H1 (cell line): ENCODE results near the gene SORBS1. TPM values are rescaled to one million over a fixed set of nuclear protein-coding genes. Genes with fewer than 3 reads are reported as not detected.

Experiments used
- CTCF ChIA-PET: fragments of 300-600 bp; sonication (Branson Sonifier 250); formaldehyde crosslinking; loops from one replicate; lab custom pipeline; 2021; ENCODE audit not compliant: partially characterized antibody; lab: Charles Lee
- POLR2A ChIA-PET: fragments of 300-600 bp; sonication (Branson Sonifier 250); formaldehyde crosslinking; loops from one replicate; lab custom pipeline; 2021; ENCODE audit warnings: inconsistent platforms; ENCODE audit not compliant: partially characterized antibody; lab: Charles Lee
- DNase-seq, 2 experiments: peaks; one replicate each; pipeline versions ENCODE4 v3.0.0 to v3.0.0-alpha.2; 2010 to 2022; ENCODE audit warnings: low spot score in 2 of 2, low read depth in 1 of 2, mixed read lengths in 1 of 2
- FAIRE-seq: peaks from 2 replicates; lab custom pipeline; 2011; peaks lifted over from hg19 to GRCh38; lab: Jason Lieb, UNC
- H2AFZ ChIP-seq: 2 replicates; pipeline ENCODE4 v1.8.1; 2012; ENCODE audit warnings: low read length, inconsistent platforms
- H2AK5ac ChIP-seq: 2 replicates; pipeline ENCODE4 v1.6.1; 2013; ENCODE audit warnings: low read depth, low read length
- H2BK120ac ChIP-seq: replicated peaks from 2 replicates; pipeline ENCODE3; 2013; ENCODE audit warnings: low read depth, low read length, inconsistent platforms
- H2BK12ac ChIP-seq: 2 replicates; pipeline ENCODE4 v1.6.1; 2013; ENCODE audit warnings: low read depth, low read length
- H2BK15ac ChIP-seq: 2 replicates; pipeline ENCODE4 v1.6.1; 2013; ENCODE audit warnings: low read length
- H2BK20ac ChIP-seq: 2 replicates; pipeline ENCODE4 v1.6.1; 2013; ENCODE audit warnings: low read length
- H2BK5ac ChIP-seq: 2 replicates; pipeline ENCODE4 v1.6.1; 2013; ENCODE audit warnings: low read depth, low read length
- H3K14ac ChIP-seq: 2 replicates; pipeline ENCODE4 v1.6.1; 2013; ENCODE audit warnings: inconsistent platforms; ENCODE audit not compliant: insufficient read length
- H3K18ac ChIP-seq: 2 replicates; pipeline ENCODE4 v1.6.1; 2013; ENCODE audit warnings: low read length; ENCODE audit errors: extremely low read depth
- H3K23ac ChIP-seq: 2 replicates; pipeline ENCODE4 v1.6.1; 2013; ENCODE audit warnings: inconsistent platforms; ENCODE audit not compliant: insufficient read length
- H3K23me2 ChIP-seq: 2 replicates; pipeline ENCODE4 v1.6.1; 2013; ENCODE audit warnings: low read depth, low read length
- H3K27ac ChIP-seq: 2 replicates; pipeline ENCODE4 v1.6.1; 2011; ENCODE audit warnings: low read depth, low read length, inconsistent platforms
- H3K27me3 ChIP-seq, 4 experiments: replicated peaks in 1 of 4; 1 replicate in 1 of 4; 2 replicates in 3 of 4; pipeline versions ENCODE4 v1.6.1 to v1.8.1; 2011 to 2013; ENCODE audit warnings: low read length in 3 of 4, mild to moderate bottlenecking in 3 of 4, inconsistent platforms in 2 of 4, mixed read lengths in 2 of 4, moderate library complexity in 1 of 4; ENCODE audit not compliant: control insufficient read depth in 3 of 4, insufficient read depth in 3 of 4; ENCODE audit errors: extremely low read depth in 1 of 4
- H3K36me3 ChIP-seq, 4 experiments: 2 replicates each; pipeline versions ENCODE4 v1.6.1 to v1.8.1; 2011 to 2013; ENCODE audit warnings: mild to moderate bottlenecking in 4 of 4, low read length in 3 of 4, moderate library complexity in 2 of 4, control low read depth in 1 of 4, inconsistent platforms in 1 of 4; ENCODE audit not compliant: insufficient read depth in 4 of 4, control insufficient read depth in 2 of 4
- H3K4ac ChIP-seq: replicated peaks from 2 replicates; pipeline ENCODE3; 2013; ENCODE audit warnings: low read length, low read depth, mixed read lengths, inconsistent platforms; ENCODE audit not compliant: insufficient read length
- H3K4me1 ChIP-seq, 4 experiments: replicated peaks in 1 of 4; 1 replicate in 1 of 4; 2 replicates in 3 of 4; pipeline versions ENCODE4 v1.6.1 to v1.8.1; 2011 to 2013; ENCODE audit warnings: low read length in 3 of 4, inconsistent platforms in 2 of 4, mixed read lengths in 1 of 4; ENCODE audit not compliant: insufficient read depth in 4 of 4, control insufficient read depth in 3 of 4
- H3K4me2 ChIP-seq, 2 experiments: 2 replicates each; pipeline versions ENCODE4 v1.6.1 to v1.8.1; 2011 to 2013; ENCODE audit warnings: low read depth in 2 of 2, low read length in 2 of 2, control low read depth in 1 of 2, inconsistent platforms in 1 of 2, mild to moderate bottlenecking in 1 of 2; ENCODE audit not compliant: insufficient read depth in 1 of 2
- H3K4me3 ChIP-seq, 4 experiments: fragments of 200-600, 300-600 bp in 1 of 4; sonication (generic), shearing (Covaris generic), sonication (Bioruptor Twin) in 1 of 4; 2 replicates each; pipeline versions ENCODE4 v1.5.1 to v1.8.1; 2011 to 2016; ENCODE audit warnings: low read length in 4 of 4, low read depth in 3 of 4, control low read depth in 2 of 4, inconsistent platforms in 2 of 4, mild to moderate bottlenecking in 2 of 4, mixed read lengths in 1 of 4, moderate library complexity in 1 of 4; ENCODE audit not compliant: insufficient read depth in 2 of 4; ENCODE audit errors: extremely low read depth in 1 of 4
- H3K56ac ChIP-seq: replicated peaks from 2 replicates; pipeline ENCODE3; 2013; ENCODE audit warnings: low read depth, mild to moderate bottlenecking, mixed read lengths, low read length, inconsistent platforms; ENCODE audit not compliant: insufficient read length
- H3K79me1 ChIP-seq: 2 replicates; pipeline ENCODE4 v1.6.1; 2013; ENCODE audit warnings: low read depth, low read length, control low read depth
- H3K79me2 ChIP-seq, 2 experiments: 2 replicates each; pipeline versions ENCODE4 v1.6.1 to v1.8.1; 2012 to 2013; ENCODE audit warnings: low read length in 2 of 2, mild to moderate bottlenecking in 2 of 2, inconsistent platforms in 1 of 2; ENCODE audit not compliant: insufficient read depth in 2 of 2, control insufficient read depth in 1 of 2
- H3K9ac ChIP-seq, 4 experiments: replicated peaks in 1 of 4; 1 replicate in 1 of 4; 2 replicates in 3 of 4; pipeline versions ENCODE4 v1.6.1 to v1.8.1; 2011 to 2013; ENCODE audit warnings: low read depth in 3 of 4, low read length in 3 of 4, control low read depth in 2 of 4, mild to moderate bottlenecking in 2 of 4, moderate library complexity in 2 of 4, inconsistent platforms in 1 of 4; ENCODE audit errors: extremely low read depth in 1 of 4
- H3K9me3 ChIP-seq, 2 experiments: 2 replicates each; pipeline versions ENCODE4 v1.6.1 to v1.8.1; 2012 to 2013; ENCODE audit warnings: mild to moderate bottlenecking in 2 of 2, moderate library complexity in 2 of 2, control low read depth in 1 of 2, inconsistent platforms in 1 of 2, low read depth in 1 of 2, low read length in 1 of 2, mixed read lengths in 1 of 2; ENCODE audit not compliant: insufficient read depth in 2 of 2
- H4K20me1 ChIP-seq, 2 experiments: replicated peaks in 1 of 2; 2 replicates each; pipeline versions ENCODE3 to v1.8.1; 2011 to 2013; ENCODE audit warnings: inconsistent platforms in 2 of 2, low read length in 2 of 2, mild to moderate bottlenecking in 1 of 2; ENCODE audit not compliant: insufficient read depth in 2 of 2, control insufficient read depth in 1 of 2
- H4K5ac ChIP-seq: 2 replicates; pipeline ENCODE4 v1.6.1; 2013; ENCODE audit warnings: low read length, low read depth, mixed read lengths, inconsistent platforms; ENCODE audit not compliant: insufficient read length
- H4K8ac ChIP-seq: 2 replicates; pipeline ENCODE4 v1.8.0; 2013; ENCODE audit warnings: mild to moderate bottlenecking, moderate library complexity, low read length, inconsistent platforms; ENCODE audit not compliant: insufficient read depth; ENCODE audit errors: extremely low read depth
- H4K91ac ChIP-seq: replicated peaks from 2 replicates; pipeline ENCODE3; 2013; ENCODE audit warnings: low read length, mixed read lengths, inconsistent platforms; ENCODE audit not compliant: insufficient read length
- CREB1 ChIP-seq: IDR thresholded peaks from 2 replicates; pipeline ENCODE4 v1.6.1; 2012; ENCODE audit warnings: inconsistent platforms
- WGBS, 2 experiments: shearing (Covaris generic) in 1 of 2; methylation state at CpG; one replicate each; pipeline versions ENCODE4 v1.1.6 to v1.1.7; 2013 to 2015; ENCODE audit warnings: low lambda C conversion rate in 2 of 2, mixed read lengths in 2 of 2, inconsistent platforms in 1 of 2, low coverage in 1 of 2, missing lambda C conversion rate in 1 of 2; ENCODE audit not compliant: insufficient replicate concordance in 2 of 2, insufficient coverage in 1 of 2, insufficient read length in 1 of 2; ENCODE audit errors: extremely low coverage in 1 of 2, missing lambda C conversion rate in 1 of 2; 5-methylcytosine and 5-hydroxymethylcytosine counted together
- polyA plus RNA-seq, 7 experiments: library from polyadenylated mRNA; depleted of rRNA in 3 of 7; stranded (reverse) in 5 of 7; unstranded in 2 of 7; fragments of >200 nt in 5 of 7; fragments of 200-250 nt in 2 of 7; gene quantifications; 1 replicate in 5 of 7; 2 replicates in 1 of 7; 4 replicates in 1 of 7; pipeline versions ENCODE4 v1.2.1 to v1.2.3, GENCODE V29; 2011 to 2013; ENCODE audit warnings: missing spikeins in 2 of 7, mixed read lengths in 2 of 7
- total RNA-seq: library from RNA; stranded (reverse); fragmentation: NEBNext Ultra II Directional; extraction: Animal tissue kit (Norgen Biotek cat#: 25700); gene quantifications from 2 replicates; pipeline ENCODE4 v1.2.1, GENCODE V29; 2021

Gene SORBS1
- total and polyA plus RNA-seq, 2 of the 8 experiments (the other 6 are each of a cell fraction or from before 2014, with no cell fraction given) = 16.0 to 35.0 TPM

DNA sequence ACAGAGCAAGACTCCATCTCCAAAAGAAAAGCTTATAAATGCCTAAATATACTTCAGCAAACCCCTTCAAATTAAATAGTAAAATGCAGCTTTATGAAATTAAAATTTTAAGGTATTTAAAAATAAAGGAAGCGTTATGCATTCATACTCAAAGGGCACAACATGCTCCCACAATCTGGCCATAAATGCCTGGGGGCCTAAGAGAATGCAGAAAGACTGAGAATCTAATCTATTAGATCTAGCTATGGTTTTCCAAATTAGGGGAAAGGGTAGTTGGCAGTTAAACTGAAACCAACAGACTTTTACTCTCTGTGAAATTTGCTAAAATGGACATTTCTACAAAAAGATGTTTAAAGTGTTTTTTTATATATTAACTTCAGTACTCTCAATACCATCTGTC lies 40.6 kb downstream of the SORBS1 start:
- H3K18ac ChIP-seq = no peak overlapping the region
- H4K91ac ChIP-seq = no peak overlapping the region
- no peaks in the 10 kb centered on the region; a peak in 1 of 8 replicates for H3K36me3 ChIP-seq
- peaks cover 3 to 81% of the 10 kb centered on the region in 2 experiments; a peak in 3 of 4 replicates for H3K79me2 ChIP-seq
- H3K14ac ChIP-seq = no peak overlapping the region
- no peak overlapping the region for H3K9ac ChIP-seq
- H3K4ac ChIP-seq = no peak overlapping the region
- no peak overlapping the region for H2BK12ac ChIP-seq
- peaks cover 5 to 13% (median 6%) of the 10 kb centered on the region in 4 experiments; a peak in 6 of 7 replicates for H3K4me1 ChIP-seq
- 96% methylated on average over 1 of the region's 1 CpG; no CpG with 5 or more reads in 1 of the 2 experiments for WGBS, 2 experiments
- H2BK120ac ChIP-seq = no peak overlapping the region
- CTCF ChIA-PET = interaction anchor here (0.9 to 2.4 kb wide), 8 partner anchors 11 to 133 kb away, joined by 3 to 9 read pairs (median 4); no protein-coding TSS in a partner anchor
- no peak overlapping the region for H2BK15ac ChIP-seq
- no peak overlapping the region for H3K56ac ChIP-seq
- no peaks in the 10 kb centered on the region for H3K23me2 ChIP-seq
- peaks cover 0 to 3% of the 10 kb centered on the region in 2 experiments for H4K20me1 ChIP-seq
- H3K4me2 ChIP-seq = no peak overlapping the region
- FAIRE-seq (no peak), DNase-seq (no peak)
- no peak overlapping the region for H2AFZ ChIP-seq
- H2AK5ac ChIP-seq = no peak overlapping the region
- no peak overlapping the region for H3K23ac ChIP-seq
- H4K8ac ChIP-seq = no peak overlapping the region
- peaks cover 4% of the 10 kb centered on the region; the same call in 1 of the 2 replicates for H3K79me1 ChIP-seq
- POLR2A ChIA-PET = no interaction called here
- no peak for TF ChIP-seq CREB1
- H3K27ac ChIP-seq = no peak overlapping the region
- no peaks in the 10 kb centered on the region for H3K9me3 ChIP-seq
- H4K5ac ChIP-seq = no peak overlapping the region
- no peaks in the 10 kb centered on the region for H3K27me3 ChIP-seq
- no peak overlapping the region for H2BK5ac ChIP-seq
- H3K4me3 ChIP-seq = no peak overlapping the region
- H2BK20ac ChIP-seq = no peak overlapping the region
